Peyer's patch (tissue), 4 donors: ENCODE measurements around the gene PAM.

Experiments
- POLR2A ChIP-seq, 2 donors: fragments of 450-650 bp; IDR thresholded peaks; one replicate each; pipeline ENCODE4 v1.5.1; 2017; ENCODE audit warnings: antibody characterized with exemption in 2 of 2, mild to moderate bottlenecking in 2 of 2, moderate library complexity in 2 of 2
- TF ChIP-seq, protein P1 (sequence below), 6 experiments: fragments of 450-650 bp in 4 of 6; fragments of 200-600 bp in 2 of 6; sonication (generic) in 1 of 6; IDR thresholded peaks; one replicate each; pipeline ENCODE4 v1.5.1; 2017 to 2019; ENCODE audit warnings: antibody characterized with exemption in 6 of 6, mild to moderate bottlenecking in 3 of 6, moderate library complexity in 1 of 6

- TF ChIP-seq, protein P1, sequence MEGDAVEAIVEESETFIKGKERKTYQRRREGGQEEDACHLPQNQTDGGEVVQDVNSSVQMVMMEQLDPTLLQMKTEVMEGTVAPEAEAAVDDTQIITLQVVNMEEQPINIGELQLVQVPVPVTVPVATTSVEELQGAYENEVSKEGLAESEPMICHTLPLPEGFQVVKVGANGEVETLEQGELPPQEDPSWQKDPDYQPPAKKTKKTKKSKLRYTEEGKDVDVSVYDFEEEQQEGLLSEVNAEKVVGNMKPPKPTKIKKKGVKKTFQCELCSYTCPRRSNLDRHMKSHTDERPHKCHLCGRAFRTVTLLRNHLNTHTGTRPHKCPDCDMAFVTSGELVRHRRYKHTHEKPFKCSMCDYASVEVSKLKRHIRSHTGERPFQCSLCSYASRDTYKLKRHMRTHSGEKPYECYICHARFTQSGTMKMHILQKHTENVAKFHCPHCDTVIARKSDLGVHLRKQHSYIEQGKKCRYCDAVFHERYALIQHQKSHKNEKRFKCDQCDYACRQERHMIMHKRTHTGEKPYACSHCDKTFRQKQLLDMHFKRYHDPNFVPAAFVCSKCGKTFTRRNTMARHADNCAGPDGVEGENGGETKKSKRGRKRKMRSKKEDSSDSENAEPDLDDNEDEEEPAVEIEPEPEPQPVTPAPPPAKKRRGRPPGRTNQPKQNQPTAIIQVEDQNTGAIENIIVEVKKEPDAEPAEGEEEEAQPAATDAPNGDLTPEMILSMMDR (IDR thresholded peaks at IDR 0.05) = no peak
- TF ChIP-seq POLR2A (IDR thresholded peaks at IDR 0.05) = no peak
Measured at GRCh38 chr5:102863764-102864560, 108.9 kb downstream of the PAM start.
